ENCODE measurements around the gene ACVR1C.
A peak's percentile ranks its signal among the peaks of the same experiment; 100 is the strongest.

Gene ACVR1C

DNA sequence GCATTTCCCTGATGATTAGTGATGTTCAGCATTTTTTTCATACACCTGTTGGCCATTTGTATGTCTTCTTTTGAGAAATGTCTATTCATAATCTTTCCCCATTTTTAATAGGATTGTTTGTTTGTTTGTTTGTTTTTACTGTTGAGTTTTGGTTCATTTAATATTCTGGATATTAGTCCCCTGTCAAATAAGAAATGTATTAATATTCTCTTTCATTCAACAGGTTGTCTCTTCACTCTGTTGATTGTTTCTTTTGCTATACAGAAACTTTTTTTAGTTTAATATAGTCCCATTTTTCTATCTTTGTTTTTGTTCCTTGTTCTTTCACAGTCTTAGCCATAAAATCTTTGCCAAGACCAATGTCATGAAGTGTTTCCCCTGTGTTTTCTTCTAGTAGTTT lies 22.1 kb downstream of the ACVR1C start:
- TF ChIP-seq ZFX (IDR thresholded peaks at IDR 0.05) = no peak
- TF ChIP-seq, protein P1, sequence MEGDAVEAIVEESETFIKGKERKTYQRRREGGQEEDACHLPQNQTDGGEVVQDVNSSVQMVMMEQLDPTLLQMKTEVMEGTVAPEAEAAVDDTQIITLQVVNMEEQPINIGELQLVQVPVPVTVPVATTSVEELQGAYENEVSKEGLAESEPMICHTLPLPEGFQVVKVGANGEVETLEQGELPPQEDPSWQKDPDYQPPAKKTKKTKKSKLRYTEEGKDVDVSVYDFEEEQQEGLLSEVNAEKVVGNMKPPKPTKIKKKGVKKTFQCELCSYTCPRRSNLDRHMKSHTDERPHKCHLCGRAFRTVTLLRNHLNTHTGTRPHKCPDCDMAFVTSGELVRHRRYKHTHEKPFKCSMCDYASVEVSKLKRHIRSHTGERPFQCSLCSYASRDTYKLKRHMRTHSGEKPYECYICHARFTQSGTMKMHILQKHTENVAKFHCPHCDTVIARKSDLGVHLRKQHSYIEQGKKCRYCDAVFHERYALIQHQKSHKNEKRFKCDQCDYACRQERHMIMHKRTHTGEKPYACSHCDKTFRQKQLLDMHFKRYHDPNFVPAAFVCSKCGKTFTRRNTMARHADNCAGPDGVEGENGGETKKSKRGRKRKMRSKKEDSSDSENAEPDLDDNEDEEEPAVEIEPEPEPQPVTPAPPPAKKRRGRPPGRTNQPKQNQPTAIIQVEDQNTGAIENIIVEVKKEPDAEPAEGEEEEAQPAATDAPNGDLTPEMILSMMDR (conservative IDR thresholded peaks at IDR 0.05) = no peak
- H3K27ac ChIP-seq = no peak overlapping the region

DNA sequence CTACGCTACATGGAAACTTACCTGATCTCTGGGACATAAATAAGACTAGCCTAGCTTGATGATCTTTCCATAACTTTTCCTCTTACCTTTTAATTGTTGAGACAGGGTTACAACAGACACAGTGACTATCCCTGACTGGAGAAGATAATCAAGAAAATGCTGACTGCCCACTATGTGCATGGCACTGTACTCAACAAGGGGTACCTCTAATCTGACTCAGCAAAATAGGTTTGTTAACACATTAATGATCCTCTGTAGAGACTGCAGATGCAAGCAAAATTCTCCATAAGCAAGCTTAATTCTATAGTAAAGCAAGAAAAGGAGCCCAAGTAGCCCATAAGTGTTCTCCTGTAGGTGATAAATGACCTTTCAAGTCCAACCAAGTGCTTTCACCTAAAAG lies 25.5 kb downstream of the ACVR1C start:
- no peak overlapping the region for H3K27ac ChIP-seq
- TF ChIP-seq, protein P1 (conservative IDR thresholded peaks at IDR 0.05) = no peak
- no peak for TF ChIP-seq ZFX (IDR thresholded peaks at IDR 0.05)

DNA sequence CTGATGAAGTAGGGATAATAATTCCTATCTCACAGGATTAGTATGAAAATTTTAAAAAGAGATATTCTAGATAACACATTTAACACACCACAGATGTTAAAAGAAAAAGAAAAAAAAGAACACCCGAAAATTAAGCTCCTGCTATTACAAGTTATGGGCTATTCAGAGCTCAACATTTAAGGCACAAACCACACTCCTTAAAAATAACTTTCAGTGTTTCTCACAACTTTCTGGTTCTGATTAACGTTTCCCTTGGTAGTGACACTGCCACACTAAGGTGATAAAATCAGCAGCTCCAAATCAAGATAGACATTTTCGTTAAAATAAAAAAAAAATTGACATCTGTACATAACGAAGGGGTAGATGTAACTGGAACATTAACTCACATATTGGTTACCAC lies 26.9 kb downstream of the ACVR1C start:
- no peak overlapping the region for H3K27ac ChIP-seq
- TF ChIP-seq, protein P1 (conservative IDR thresholded peaks at IDR 0.05) = no peak

DNA sequence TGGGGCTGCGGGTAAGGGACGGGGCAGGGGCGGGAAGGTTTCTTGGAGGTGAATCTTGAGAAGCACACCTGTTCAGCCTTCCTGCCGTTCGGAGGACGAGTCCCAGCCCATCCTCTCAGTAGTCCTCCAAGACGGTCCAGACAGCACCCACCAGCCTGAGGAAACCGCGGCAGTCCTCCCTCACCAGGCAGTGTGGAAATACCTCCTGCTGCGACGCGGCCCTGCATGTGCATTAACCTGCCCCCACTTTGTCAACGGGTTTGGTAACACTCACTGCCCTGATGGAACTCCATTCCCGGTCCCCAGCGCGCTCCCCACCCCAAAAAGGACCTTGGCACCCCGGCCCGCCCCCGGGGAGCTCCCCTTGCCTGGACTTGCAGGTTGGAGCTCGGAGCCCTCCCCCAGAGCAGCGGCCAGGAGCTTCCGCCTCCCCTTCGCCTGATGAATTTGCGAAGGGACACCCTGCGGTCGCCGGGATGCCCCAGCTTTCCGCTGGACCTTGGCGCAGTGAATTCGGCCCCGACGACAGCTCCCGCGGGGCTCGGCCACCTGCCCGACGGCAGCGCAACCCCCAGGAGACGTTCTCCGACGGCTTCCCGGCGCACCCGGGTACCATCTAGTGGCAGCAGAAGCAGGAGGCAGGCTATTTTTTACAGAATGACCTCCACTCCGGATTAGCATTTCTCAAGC lies 31.5 kb downstream of the ACVR1C start:
- TF ChIP-seq, protein P1 (conservative IDR thresholded peaks at IDR 0.05) = peak; percentile 66
- no peak for TF ChIP-seq ZFX (IDR thresholded peaks at IDR 0.05)
- no peak overlapping the region for H3K27ac ChIP-seq

- no peak for TF ChIP-seq ZFX (IDR thresholded peaks at IDR 0.05)
- TF ChIP-seq, protein P1 (conservative IDR thresholded peaks at IDR 0.05) = peak; percentile 34; the same call in 1 of the 2 replicates
- H3K27ac ChIP-seq = no peak overlapping the region
Observed at GRCh38 chr2:157593411-157593810, 35.3 kb downstream of the ACVR1C start.

- TF ChIP-seq, protein P1 (conservative IDR thresholded peaks at IDR 0.05) = peak; percentile 56
- no peak for TF ChIP-seq ZFX (IDR thresholded peaks at IDR 0.05)
- H3K27ac ChIP-seq = no peak overlapping the region
Observed at GRCh38 chr2:157592948-157593347, 35.7 kb downstream of the ACVR1C start.

- H3K27ac ChIP-seq = no peak overlapping the region
- TF ChIP-seq, protein P1 (conservative IDR thresholded peaks at IDR 0.05) = no peak
- no peak for TF ChIP-seq ZFX (IDR thresholded peaks at IDR 0.05)
Observed at GRCh38 chr2:157592374-157592773, 36.3 kb downstream of the ACVR1C start.
